ENCODE results near the gene KRT5. TPM values are rescaled to one million over a fixed set of nuclear protein-coding genes. Genes with fewer than 3 reads are reported as not detected.

Gene KRT5
- total and polyA plus RNA-seq, 9 donors, result 0.25 to 16.1 (median 1.4) TPM; not detected in 1

DNA sequence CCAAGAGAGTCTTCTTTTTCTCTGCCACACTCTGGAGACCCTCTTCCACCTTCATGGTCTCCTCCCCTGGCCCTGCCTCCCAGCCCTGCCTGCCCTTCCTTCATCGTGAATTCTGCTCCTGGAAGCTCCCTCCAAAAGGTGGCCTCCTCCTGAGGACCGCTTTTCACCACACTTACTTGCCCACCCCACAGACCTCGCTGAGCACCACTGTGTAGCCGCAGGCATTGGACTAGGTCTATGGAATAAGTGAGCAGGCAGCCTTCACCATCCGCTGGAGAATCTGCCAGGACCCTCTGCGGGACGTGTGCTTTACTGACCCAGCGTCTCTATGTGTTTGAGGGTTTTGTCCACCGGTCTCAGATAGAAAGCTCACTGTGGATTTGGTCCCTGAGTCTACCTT is 9.7 kb upstream of the KRT5 start:
- DNase-seq, result no peak

DNA sequence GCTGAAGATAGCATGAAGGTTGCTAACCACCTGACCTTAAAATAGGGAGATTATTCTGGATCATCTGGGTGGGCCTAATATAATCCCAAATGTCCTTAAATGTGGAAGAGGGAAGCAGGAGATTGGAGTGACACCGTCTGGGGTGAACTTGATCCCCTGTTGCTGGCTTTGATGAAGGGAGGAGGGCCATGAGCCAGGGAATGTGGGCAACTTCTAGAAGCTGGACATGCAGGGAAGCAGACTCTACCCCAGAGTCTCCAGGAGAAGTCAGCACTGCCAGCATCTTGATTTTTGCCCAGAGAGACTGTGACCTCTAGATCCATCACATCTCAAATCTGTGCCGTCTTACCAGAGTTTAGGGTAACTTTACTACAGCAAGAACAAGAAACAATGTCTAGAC is 9.2 kb upstream of the KRT5 start:
- H3K4me3 ChIP-seq, result no peak overlapping the region
- WGBS, 3 donors, result 74 to 95% (median 91%) methylated on average over 2 of the region's 2 CpGs
- no peaks in the 10 kb centered on the region for H3K27me3 ChIP-seq
- H3K27ac ChIP-seq, result no peak overlapping the region
- H3K4me1 ChIP-seq (ENCODE audit: insufficient read depth), result no peaks in the 10 kb centered on the region
- H3K36me3 ChIP-seq, result no peaks in the 10 kb centered on the region
- H3K9me3 ChIP-seq, result no peaks in the 10 kb centered on the region
- no peak for DNase-seq
- intact Hi-C loops (cut with DNase I), result no loop called here
- TF ChIP-seq, protein P1, sequence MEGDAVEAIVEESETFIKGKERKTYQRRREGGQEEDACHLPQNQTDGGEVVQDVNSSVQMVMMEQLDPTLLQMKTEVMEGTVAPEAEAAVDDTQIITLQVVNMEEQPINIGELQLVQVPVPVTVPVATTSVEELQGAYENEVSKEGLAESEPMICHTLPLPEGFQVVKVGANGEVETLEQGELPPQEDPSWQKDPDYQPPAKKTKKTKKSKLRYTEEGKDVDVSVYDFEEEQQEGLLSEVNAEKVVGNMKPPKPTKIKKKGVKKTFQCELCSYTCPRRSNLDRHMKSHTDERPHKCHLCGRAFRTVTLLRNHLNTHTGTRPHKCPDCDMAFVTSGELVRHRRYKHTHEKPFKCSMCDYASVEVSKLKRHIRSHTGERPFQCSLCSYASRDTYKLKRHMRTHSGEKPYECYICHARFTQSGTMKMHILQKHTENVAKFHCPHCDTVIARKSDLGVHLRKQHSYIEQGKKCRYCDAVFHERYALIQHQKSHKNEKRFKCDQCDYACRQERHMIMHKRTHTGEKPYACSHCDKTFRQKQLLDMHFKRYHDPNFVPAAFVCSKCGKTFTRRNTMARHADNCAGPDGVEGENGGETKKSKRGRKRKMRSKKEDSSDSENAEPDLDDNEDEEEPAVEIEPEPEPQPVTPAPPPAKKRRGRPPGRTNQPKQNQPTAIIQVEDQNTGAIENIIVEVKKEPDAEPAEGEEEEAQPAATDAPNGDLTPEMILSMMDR (IDR thresholded peaks at IDR 0.05), result no peak

More for the DNA sequence above, 9.7 kb upstream of the KRT5 start:
- Histone ChIP-seq H3K9me3 (no peaks in the 10 kb centered on the region), H3K36me3 (no peaks in the 10 kb centered on the region), H3K4me3 (no peak overlapping the region), H3K27me3 (no peaks in the 10 kb centered on the region), H3K27ac (no peak overlapping the region), H3K4me1 (ENCODE audit: insufficient read depth) (no peaks in the 10 kb centered on the region)
- TF ChIP-seq, protein P1 (IDR thresholded peaks at IDR 0.05), result no peak
- no peak for TF ChIP-seq POLR2A (IDR thresholded peaks at IDR 0.05)
- no peak for TF ChIP-seq EP300 (IDR thresholded peaks at IDR 0.05)
- intact Hi-C loops (cut with DNase I), result no loop called here
- 89 to 93% (median 91%) methylated on average over 9 of the region's 9 CpGs for WGBS, 3 donors

DNA sequence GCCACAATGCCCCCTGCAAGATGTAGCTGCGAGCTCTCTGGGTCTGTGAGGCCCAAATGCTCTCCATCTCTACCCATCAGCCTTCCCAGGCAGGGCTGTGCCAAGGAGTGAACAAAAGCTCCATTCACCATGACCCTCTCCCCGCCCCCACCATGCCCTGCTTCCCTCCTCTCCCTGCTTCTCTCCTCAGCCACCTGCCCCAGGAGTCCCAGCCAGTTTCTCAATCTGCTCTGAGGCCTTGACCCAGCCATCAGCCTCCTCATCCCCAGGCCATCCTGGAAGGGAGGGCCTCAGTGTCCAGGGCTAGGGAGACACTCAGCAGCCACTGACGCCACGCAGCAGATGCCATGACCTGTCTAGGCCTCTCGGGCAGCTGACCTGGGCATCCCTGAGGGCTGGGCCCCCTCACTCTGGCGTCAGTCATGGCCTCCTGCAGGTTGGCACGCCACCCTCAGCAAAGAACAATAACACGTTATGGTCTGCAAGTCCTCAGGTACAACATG is 8.5 kb upstream of the KRT5 start:
- H3K9me3 ChIP-seq, result no peaks in the 10 kb centered on the region
- no peaks in the 10 kb centered on the region for H3K4me1 ChIP-seq (ENCODE audit: insufficient read depth)
- no peaks in the 10 kb centered on the region for H3K27me3 ChIP-seq
- intact Hi-C loops (cut with DNase I), result no loop called here
- H3K4me3 ChIP-seq, result no peak overlapping the region
- DNase-seq, result no peak
- TF ChIP-seq EP300 (IDR thresholded peaks at IDR 0.05) (no peak), POLR2A (IDR thresholded peaks at IDR 0.05) (no peak)
- TF ChIP-seq, protein P1 (IDR thresholded peaks at IDR 0.05), result no peak
- H3K36me3 ChIP-seq, result no peaks in the 10 kb centered on the region
- 82 to 92% (median 84%) methylated on average over 8 of the region's 8 CpGs for WGBS, 3 donors
- no peak overlapping the region for H3K27ac ChIP-seq

DNA sequence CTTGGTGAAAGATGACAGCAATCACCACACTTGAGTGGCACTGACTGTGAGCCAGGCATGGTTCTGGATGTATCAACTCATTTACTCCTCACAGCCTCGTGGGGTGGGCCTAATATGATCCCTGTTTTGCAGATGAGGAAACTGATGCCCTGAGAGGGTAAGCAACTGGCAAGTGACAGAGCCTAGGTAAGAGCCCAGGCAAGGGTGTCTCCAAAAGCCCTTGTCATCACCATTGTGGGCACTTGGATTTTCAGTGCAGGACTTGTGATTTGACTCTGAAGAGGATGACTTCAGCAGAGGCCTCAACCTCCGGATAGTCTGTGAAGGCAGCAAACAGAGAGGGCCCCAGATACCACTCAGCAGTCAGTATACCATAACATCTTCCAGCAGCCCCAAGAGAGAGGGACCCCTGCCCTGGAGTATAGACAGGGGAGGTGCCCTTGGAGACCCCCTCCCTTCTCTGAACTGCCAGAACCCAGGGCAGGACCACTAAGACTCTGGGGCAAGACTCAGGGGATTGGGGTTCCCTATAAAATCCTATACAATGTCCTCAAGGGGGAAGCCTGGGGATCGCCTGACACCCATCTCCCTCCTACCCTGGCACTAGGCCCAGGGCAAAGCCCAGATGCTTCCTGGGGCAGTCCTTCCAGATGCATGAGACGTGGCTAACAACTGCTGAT is 7.1 kb upstream of the KRT5 start:
- no peak overlapping the region for H3K4me3 ChIP-seq
- H3K27me3 ChIP-seq, result no peaks in the 10 kb centered on the region
- TF ChIP-seq, protein P1 (IDR thresholded peaks at IDR 0.05), result no peak
- TF ChIP-seq POLR2A (IDR thresholded peaks at IDR 0.05) (no peak), EP300 (IDR thresholded peaks at IDR 0.05) (no peak)
- H3K36me3 ChIP-seq, result no peaks in the 10 kb centered on the region
- DNase-seq, result no peak
- H3K27ac ChIP-seq, result no peak overlapping the region
- intact Hi-C loops (cut with DNase I), result no loop called here
- 61 to 81% (median 65%) methylated on average over 4 of the region's 4 CpGs for WGBS, 3 donors
- H3K4me1 ChIP-seq (ENCODE audit: insufficient read depth), result no peaks in the 10 kb centered on the region
- H3K9me3 ChIP-seq, result no peaks in the 10 kb centered on the region

All from ovary (tissue), 9 donors.